IMR-90 (cell line): ENCODE results near the gene CA12. TPM values are rescaled to one million over a fixed set of nuclear protein-coding genes. Genes with fewer than 3 reads are reported as not detected.

Source experiments
- ATAC-seq: fragments of 200-7000 bp; cut with Tn5 transposase; 2 replicates; pipeline ENCODE4 v1.9.1; 2020; ENCODE audit warnings: low read depth, mild to moderate bottlenecking, moderate library complexity
- BruUV-seq: library from RNA; stranded (reverse); fragments of 400-500 nt; replicated peaks from 2 replicates; lab custom pipeline; 2021; lab: Mats Ljungman, UMichigan
- CTCF ChIA-PET: fragments of 300-600 bp; formaldehyde crosslinking; extraction: SDS; loops from one replicate; lab custom pipeline; 2021; ENCODE audit warnings: antibody characterized with exemption; lab: Yijun Ruan, JAX
- POLR2A ChIA-PET: fragments of 300-600 bp; sonication (Branson Sonifier 250); formaldehyde crosslinking; loops from one replicate; lab custom pipeline; 2022; ENCODE audit warnings: antibody characterized with exemption; ENCODE audit not compliant: unreplicated experiment; lab: Charles Lee
- DNase-seq: peaks from one replicate; pipeline ENCODE4 v3.0.0; 2013
- H2AFZ ChIP-seq: replicated peaks from 2 replicates; pipeline ENCODE3; 2013; ENCODE audit warnings: low read length, mild to moderate bottlenecking; ENCODE audit not compliant: poor library complexity
- H2AK5ac ChIP-seq: 2 replicates; pipeline ENCODE4 v1.6.1; 2013; ENCODE audit warnings: low read depth, low read length, inconsistent platforms
- H2AK9ac ChIP-seq: replicated peaks from 2 replicates; pipeline ENCODE3; 2013; ENCODE audit warnings: mild to moderate bottlenecking, low read depth, low read length, moderate library complexity; ENCODE audit not compliant: poor library complexity
- H2BK120ac ChIP-seq: 2 replicates; pipeline ENCODE4 v1.6.1; 2013; ENCODE audit warnings: low read depth, low read length, inconsistent platforms
- H2BK15ac ChIP-seq: 3 replicates; pipeline ENCODE4 v1.6.1; 2013; ENCODE audit warnings: low read depth, low read length, inconsistent platforms
- H2BK20ac ChIP-seq: 2 replicates; pipeline ENCODE4 v1.6.1; 2013; ENCODE audit warnings: low read depth, mild to moderate bottlenecking, inconsistent platforms, low read length, moderate library complexity
- H2BK5ac ChIP-seq: 2 replicates; pipeline ENCODE4 v1.6.1; 2013; ENCODE audit warnings: mild to moderate bottlenecking, low read depth, low read length, inconsistent platforms; ENCODE audit not compliant: poor library complexity, severe bottlenecking
- H3K14ac ChIP-seq: replicated peaks from 2 replicates; pipeline ENCODE4 v1.6.1; 2013; ENCODE audit warnings: low read depth, low read length, inconsistent platforms
- H3K18ac ChIP-seq: 2 replicates; pipeline ENCODE4 v1.6.1; 2013; ENCODE audit warnings: low read depth, low read length, control low read depth
- H3K23ac ChIP-seq: 2 replicates; pipeline ENCODE4 v1.6.1; 2013; ENCODE audit warnings: low read depth, low read length, inconsistent platforms
- H3K27ac ChIP-seq: 2 replicates; pipeline ENCODE4 v1.5.1; 2013; ENCODE audit warnings: mild to moderate bottlenecking, control low read depth, low read length; ENCODE audit not compliant: insufficient read depth
- H3K27me3 ChIP-seq: 2 replicates; pipeline ENCODE4 v1.6.1; 2013; ENCODE audit warnings: low read length; ENCODE audit not compliant: control insufficient read depth, insufficient read depth
- H3K36me3 ChIP-seq: 2 replicates; pipeline ENCODE4 v1.6.1; 2013; ENCODE audit warnings: low read length, mixed read lengths; ENCODE audit not compliant: control insufficient read depth, insufficient read depth
- H3K4ac ChIP-seq: 2 replicates; pipeline ENCODE4 v1.6.1; 2013; ENCODE audit warnings: low read depth, low read length, inconsistent platforms
- H3K4me1 ChIP-seq: 2 replicates; pipeline ENCODE4 v1.6.1; 2013; ENCODE audit warnings: low read length, mixed read lengths; ENCODE audit not compliant: control insufficient read depth, insufficient read depth
- H3K4me2 ChIP-seq: 2 replicates; pipeline ENCODE4 v1.6.1; 2013; ENCODE audit warnings: low read depth, mild to moderate bottlenecking, control low read depth, low read length, moderate library complexity
- H3K4me3 ChIP-seq: 2 replicates; pipeline ENCODE4 v1.5.1; 2013; ENCODE audit warnings: low read depth, mild to moderate bottlenecking, control low read depth, low read length, moderate library complexity; ENCODE audit not compliant: insufficient read depth
- H3K56ac ChIP-seq: 2 replicates; pipeline ENCODE4 v1.6.1; 2013; ENCODE audit warnings: low read length, inconsistent platforms; ENCODE audit not compliant: insufficient read depth; ENCODE audit errors: extremely low read depth
- H3K79me1 ChIP-seq, 2 experiments: 2 replicates each; pipeline ENCODE4 v1.6.1; 2013; ENCODE audit warnings: low read length in 2 of 2, inconsistent platforms in 1 of 2, low read depth in 1 of 2
- H3K9ac ChIP-seq: 2 replicates; pipeline ENCODE4 v1.6.1; 2013; ENCODE audit warnings: low read depth, low read length, control low read depth
- H3K9me1 ChIP-seq: 2 replicates; pipeline ENCODE4 v1.6.1; 2013; ENCODE audit warnings: low read length, inconsistent platforms; ENCODE audit not compliant: insufficient read depth
- H3K9me3 ChIP-seq: 2 replicates; pipeline ENCODE4 v1.6.1; 2013; ENCODE audit warnings: low read length; ENCODE audit not compliant: control insufficient read depth, insufficient read depth
- H4K20me1 ChIP-seq: 2 replicates; pipeline ENCODE4 v1.6.1; 2013; ENCODE audit warnings: low read length, inconsistent platforms; ENCODE audit not compliant: insufficient read depth
- H4K5ac ChIP-seq: 2 replicates; pipeline ENCODE4 v1.6.1; 2013; ENCODE audit warnings: mild to moderate bottlenecking, low read depth, low read length, control low read depth
- H4K8ac ChIP-seq, 2 experiments: 2 replicates each; pipeline ENCODE4 v1.6.1; 2013; ENCODE audit warnings: low read depth in 2 of 2, low read length in 2 of 2, control low read depth in 1 of 2, inconsistent platforms in 1 of 2
- H4K91ac ChIP-seq: 2 replicates; pipeline ENCODE4 v1.6.1; 2013; ENCODE audit warnings: low read depth, low read length, inconsistent platforms; ENCODE audit not compliant: insufficient read depth
- BHLHE40 ChIP-seq: fragments of 150-350 bp; IDR thresholded peaks from 2 replicates; pipeline ENCODE4 v1.6.1; 2016; ENCODE audit warnings: mild to moderate bottlenecking, low read depth, low read length
- CEBPB ChIP-seq: IDR thresholded peaks from 2 replicates; pipeline ENCODE4 v1.6.1; 2012; ENCODE audit warnings: low read depth, low read length, improper control_type of control experiment
- ELK1 ChIP-seq: fragments of 150-350 bp; IDR thresholded peaks from 2 replicates; pipeline ENCODE4 v1.6.1; 2016; ENCODE audit warnings: low read depth, mild to moderate bottlenecking, low read length, moderate library complexity, borderline replicate concordance
- MAFK ChIP-seq: IDR thresholded peaks from 2 replicates; pipeline ENCODE4 v1.6.1; 2012; ENCODE audit warnings: low read depth, low read length, improper control_type of control experiment
- MAZ ChIP-seq: IDR thresholded peaks from 2 replicates; pipeline ENCODE4 v1.6.1; 2012; ENCODE audit warnings: low read depth, mild to moderate bottlenecking, low read length, improper control_type of control experiment, moderate library complexity, borderline replicate concordance
- MXI1 ChIP-seq: IDR thresholded peaks from 2 replicates; pipeline ENCODE4 v1.6.1; 2012; ENCODE audit warnings: low read depth, mild to moderate bottlenecking, low read length, moderate library complexity, borderline replicate concordance
- NFE2L2 ChIP-seq: fragments of 150-350 bp; IDR thresholded peaks from 2 replicates; pipeline ENCODE4 v1.6.1; 2016; ENCODE audit warnings: low read depth, mild to moderate bottlenecking, low read length
- SMC3 ChIP-seq: fragments of 150-350 bp; IDR thresholded peaks from 2 replicates; pipeline ENCODE4 v1.6.1; 2016; ENCODE audit warnings: low read depth, mild to moderate bottlenecking, antibody characterized with exemption, low read length, moderate library complexity
- USF2 ChIP-seq: fragments of 150-350 bp; IDR thresholded peaks from 2 replicates; pipeline ENCODE4 v1.6.1; 2017; ENCODE audit warnings: mild to moderate bottlenecking, antibody characterized with exemption, low read length, low read depth
- WGBS, 2 experiments: methylation state at CpG; one replicate each; pipeline versions ENCODE4 v1.1.5 to v1.1.7; 2013; ENCODE audit warnings: missing lambda C conversion rate in 2 of 2; ENCODE audit not compliant: insufficient read length in 1 of 2; ENCODE audit errors: extremely low coverage in 2 of 2; 5-methylcytosine and 5-hydroxymethylcytosine counted together
- dilution Hi-C: fragments of 300-500 bp; cut with HindIII; formaldehyde crosslinking; loops from one replicate; pipeline ENCODE4 v1.14.3; 2018; ENCODE audit warnings: low sequenced_read_pairs; ENCODE audit not compliant: unreplicated experiment
- in situ Hi-C: fragments of 300-500 bp; cut with MboI; formaldehyde crosslinking; loops from 3 replicates; pipeline ENCODE4 v1.14.3; 2019; ENCODE audit warnings: low sequenced_read_pairs, inconsistent platforms, mixed read lengths
- intact Hi-C: fragments of 100-400 bp; cut with micrococcal nuclease; formaldehyde crosslinking; loops from 2 replicates; pipeline ENCODE4 v1.10.0; 2022
- polyA plus RNA-seq, 3 experiments: library from polyadenylated mRNA; depleted of rRNA; stranded (reverse); fragments of >200 nt; gene quantifications; 2 replicates each; pipeline ENCODE4 v1.2.3, GENCODE V29; 2012; ENCODE audit warnings: low replicate concordance in 1 of 3
- total RNA-seq: library from RNA; depleted of rRNA; stranded (reverse); fragments of >200 nt; gene quantifications from 2 replicates; pipeline ENCODE4 v1.2.3, GENCODE V29; 2012
- TF ChIP-seq, protein P1 (sequence below): conservative IDR thresholded peaks from 2 replicates; pipeline ENCODE4 v1.5.1; 2012; ENCODE audit warnings: mild to moderate bottlenecking, low read depth, low read length, improper control_type of control experiment

CA12 gene
- total and polyA plus RNA-seq, 2 of the 4 experiments (the other 2 are of a cell fraction) = 33.7 to 52.6 TPM

DNA sequence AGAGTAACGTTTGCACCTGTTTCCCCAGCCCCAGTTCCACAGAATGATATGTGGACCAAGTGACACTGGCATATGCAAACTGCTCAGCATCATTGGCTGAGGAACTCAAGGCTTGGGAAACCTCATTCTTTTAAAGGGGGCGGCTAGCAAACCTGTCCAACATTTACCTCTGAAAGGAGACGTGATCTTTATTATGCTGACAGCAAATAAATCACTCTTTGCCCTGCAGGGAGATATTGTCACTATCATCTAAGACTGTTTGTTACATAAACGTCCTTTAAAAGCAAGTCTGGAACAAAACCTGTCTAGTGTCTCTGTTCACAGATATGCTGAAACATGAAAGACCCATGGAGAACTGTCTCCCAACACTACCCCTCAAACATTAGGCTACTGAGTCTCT, 21.5 kb downstream of the CA12 start:
- no peak for ATAC-seq
- dilution Hi-C loops = no loop called here
- CTCF ChIA-PET = no interaction called here

More for the DNA sequence above, 21.5 kb downstream of the CA12 start:
- no TSS peak for BruUV-seq
- DNase-seq = no peak
- H2BK120ac ChIP-seq = no peak overlapping the region
- H3K4me2 ChIP-seq = no peak overlapping the region
- no peak overlapping the region for H2AK9ac ChIP-seq
- in situ Hi-C loops (no loop called here), intact Hi-C loops (no loop called here)
- H2AK5ac ChIP-seq = no peak overlapping the region
- no peak overlapping the region for H2BK5ac ChIP-seq
- H3K36me3 ChIP-seq = no peaks in the 10 kb centered on the region
- no peaks in the 10 kb centered on the region for H3K4me1 ChIP-seq
- no peaks in the 10 kb centered on the region for H3K9me3 ChIP-seq
- no peak overlapping the region for H3K9ac ChIP-seq
- POLR2A ChIA-PET = no interaction called here
- H4K8ac ChIP-seq = no peak overlapping the region
- H2BK15ac ChIP-seq = no peak overlapping the region
- H3K9me1 ChIP-seq = peaks cover 3% of the 10 kb centered on the region
- no peak overlapping the region for H2BK20ac ChIP-seq
- TF ChIP-seq ELK1 = no peak
- TF ChIP-seq CEBPB = no peak
- TF ChIP-seq, protein P1, sequence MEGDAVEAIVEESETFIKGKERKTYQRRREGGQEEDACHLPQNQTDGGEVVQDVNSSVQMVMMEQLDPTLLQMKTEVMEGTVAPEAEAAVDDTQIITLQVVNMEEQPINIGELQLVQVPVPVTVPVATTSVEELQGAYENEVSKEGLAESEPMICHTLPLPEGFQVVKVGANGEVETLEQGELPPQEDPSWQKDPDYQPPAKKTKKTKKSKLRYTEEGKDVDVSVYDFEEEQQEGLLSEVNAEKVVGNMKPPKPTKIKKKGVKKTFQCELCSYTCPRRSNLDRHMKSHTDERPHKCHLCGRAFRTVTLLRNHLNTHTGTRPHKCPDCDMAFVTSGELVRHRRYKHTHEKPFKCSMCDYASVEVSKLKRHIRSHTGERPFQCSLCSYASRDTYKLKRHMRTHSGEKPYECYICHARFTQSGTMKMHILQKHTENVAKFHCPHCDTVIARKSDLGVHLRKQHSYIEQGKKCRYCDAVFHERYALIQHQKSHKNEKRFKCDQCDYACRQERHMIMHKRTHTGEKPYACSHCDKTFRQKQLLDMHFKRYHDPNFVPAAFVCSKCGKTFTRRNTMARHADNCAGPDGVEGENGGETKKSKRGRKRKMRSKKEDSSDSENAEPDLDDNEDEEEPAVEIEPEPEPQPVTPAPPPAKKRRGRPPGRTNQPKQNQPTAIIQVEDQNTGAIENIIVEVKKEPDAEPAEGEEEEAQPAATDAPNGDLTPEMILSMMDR = no peak
- TF ChIP-seq NFE2L2 = no peak
- TF ChIP-seq MAFK = no peak
- TF ChIP-seq MAZ = no peak
- no peak for TF ChIP-seq SMC3
- no peak for TF ChIP-seq MXI1
- TF ChIP-seq USF2 = no peak
- TF ChIP-seq BHLHE40 = no peak
- no peak overlapping the region for H3K56ac ChIP-seq
- H3K27ac ChIP-seq = no peak overlapping the region
- H4K91ac ChIP-seq = no peak overlapping the region
- H4K20me1 ChIP-seq = no peaks in the 10 kb centered on the region
- no peak overlapping the region for H3K23ac ChIP-seq
- no peaks in the 10 kb centered on the region for H3K79me1 ChIP-seq
- H4K5ac ChIP-seq = no peak overlapping the region
- peaks cover 7% of the 10 kb centered on the region; the same call in 1 of the 2 replicates for H3K27me3 ChIP-seq
- no peak overlapping the region for H3K4ac ChIP-seq
- 71% methylated on average over 2 of the region's 4 CpGs; no CpG with 5 or more reads in 1 of the 2 experiments for WGBS, 2 experiments
- no peak overlapping the region for H2AFZ ChIP-seq
- no peak overlapping the region for H3K4me3 ChIP-seq
- no peak overlapping the region for H3K14ac ChIP-seq
- H3K18ac ChIP-seq = no peak overlapping the region
